Motor neuron (in vitro differentiated cells): Measurements from ENCODE around the gene RAD51B. TPM values are rescaled to one million over a fixed set of nuclear protein-coding genes. Genes with fewer than 3 reads are reported as not detected.
"Not testable (repeated sequence)": the region's sequence is repeated elsewhere in the genome, so short reads cannot be mapped to it uniquely, and the experiment has no call there.

ENCODE experiments used
- ATAC-seq, 8 experiments: fragments of 200-7000 bp; cut with Tn5 transposase; replicated peaks in 6 of 8; 2 replicates each; pipeline ENCODE4 v1.8.0; 2021; ENCODE audit warnings: mild to moderate bottlenecking in 8 of 8, moderate library complexity in 8 of 8
- H3K27ac ChIP-seq, 2 donors: fragments of 250-450 bp; sonication (Bioruptor Pico); 2 replicates each; pipeline ENCODE4 v1.9.0; 2021; ENCODE audit warnings: antibody characterized with exemption in 2 of 2, mild to moderate bottlenecking in 2 of 2, moderate library complexity in 1 of 2
- H3K4me1 ChIP-seq, 2 donors: fragments of 250-450 bp; sonication (Bioruptor Pico); replicated peaks in 1 of 2; 2 replicates each; pipeline ENCODE4 v1.6.1; 2021; ENCODE audit warnings: antibody characterized with exemption in 2 of 2, mild to moderate bottlenecking in 2 of 2, moderate library complexity in 1 of 2
- H3K4me3 ChIP-seq, 5 donors: fragments of 250-450 bp; sonication (Bioruptor Pico); 2 replicates each; pipeline ENCODE4 v1.9.0; 2021; ENCODE audit warnings: antibody characterized with exemption in 5 of 5, mild to moderate bottlenecking in 5 of 5, moderate library complexity in 4 of 5
- WGBS, 10 experiments: fragments of 450-650 bp; shearing (Covaris generic); methylation state at CpG; one replicate each; pipeline ENCODE4 v1.0.0; 2022; 5-methylcytosine and 5-hydroxymethylcytosine counted together
- in situ Hi-C, 9 experiments: fragments of 400-800 bp; cut with MboI; loops; one replicate each; pipeline ENCODE4 v1.15.0; 2021; ENCODE audit warnings: low sequenced_read_pairs in 9 of 9, low pct_unique_long_range_greater_than_20kb in 2 of 9; ENCODE audit not compliant: unreplicated experiment in 9 of 9
- total RNA-seq, 8 experiments: library from RNA; unstranded; fragments of 300-600 nt; gene quantifications; 2 replicates each; pipeline versions ENCODE4 v1.2.3 to v1.2.4, GENCODE V29; 2022

Gene RAD51B
- total RNA-seq, 8 experiments from 2014 or later, result 5.4 to 37.7 (median 11.0) TPM

GRCh38 chr14:68759937-68760336, 940.4 kb downstream of the RAD51B start:
- no peak for ATAC-seq
- 45 to 100% (median 83%) methylated on average over 2 to 4 of the region's 5 CpGs; no CpG with 5 or more reads in 5 of the 10 experiments for WGBS, 10 experiments
- Histone ChIP-seq H3K4me1 (peaks cover 50 to 52% of the 10 kb centered on the region in 2 donors), H3K27ac (no peak overlapping the region), H3K4me3 (no peak overlapping the region)
- in situ Hi-C loops, result no loop called here

- no peak overlapping the region for H3K27ac ChIP-seq
- WGBS, 10 experiments, result 68 to 100% (median 93%) methylated on average over 1 to 2 of the region's 2 CpGs; no CpG with 5 or more reads in 3 of the 10 experiments
- in situ Hi-C loops, result no loop called here
- H3K4me1 ChIP-seq, result peaks cover 44 to 45% of the 10 kb centered on the region in 2 donors
- no peak overlapping the region for H3K4me3 ChIP-seq
- no peak for ATAC-seq
Observed at GRCh38 chr14:68760761-68761160, 941.2 kb downstream of the RAD51B start.

DNA sequence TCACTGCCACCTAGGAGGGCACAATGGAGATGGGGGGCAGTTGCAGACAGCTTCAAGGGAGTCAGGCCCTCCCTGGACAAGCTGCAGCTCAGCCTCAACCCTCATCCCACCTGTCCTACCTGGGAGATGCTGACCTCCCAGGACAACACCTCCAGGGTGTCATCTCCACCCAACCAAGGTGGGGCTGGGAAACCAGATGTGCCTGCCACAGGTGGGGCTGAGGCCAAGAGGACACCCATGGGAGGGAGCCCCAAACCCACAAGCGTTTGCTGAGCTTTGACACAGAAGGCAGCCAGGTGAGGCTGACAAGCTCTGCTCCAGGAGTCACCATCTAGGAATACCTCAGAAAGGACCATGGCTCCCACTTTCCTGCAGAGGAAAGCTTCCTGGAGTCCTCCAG, 941.8 kb downstream of the RAD51B start:
- H3K4me1 ChIP-seq, result peaks cover 37 to 38% of the 10 kb centered on the region in 2 donors
- in situ Hi-C loops, result no loop called here
- no peak overlapping the region for H3K27ac ChIP-seq
- no peak overlapping the region for H3K4me3 ChIP-seq
- ATAC-seq, result no peak
- WGBS, 10 experiments, result 100% methylated on average over 1 of the region's 1 CpG; no CpG with 5 or more reads in 9 of the 10 experiments

DNA sequence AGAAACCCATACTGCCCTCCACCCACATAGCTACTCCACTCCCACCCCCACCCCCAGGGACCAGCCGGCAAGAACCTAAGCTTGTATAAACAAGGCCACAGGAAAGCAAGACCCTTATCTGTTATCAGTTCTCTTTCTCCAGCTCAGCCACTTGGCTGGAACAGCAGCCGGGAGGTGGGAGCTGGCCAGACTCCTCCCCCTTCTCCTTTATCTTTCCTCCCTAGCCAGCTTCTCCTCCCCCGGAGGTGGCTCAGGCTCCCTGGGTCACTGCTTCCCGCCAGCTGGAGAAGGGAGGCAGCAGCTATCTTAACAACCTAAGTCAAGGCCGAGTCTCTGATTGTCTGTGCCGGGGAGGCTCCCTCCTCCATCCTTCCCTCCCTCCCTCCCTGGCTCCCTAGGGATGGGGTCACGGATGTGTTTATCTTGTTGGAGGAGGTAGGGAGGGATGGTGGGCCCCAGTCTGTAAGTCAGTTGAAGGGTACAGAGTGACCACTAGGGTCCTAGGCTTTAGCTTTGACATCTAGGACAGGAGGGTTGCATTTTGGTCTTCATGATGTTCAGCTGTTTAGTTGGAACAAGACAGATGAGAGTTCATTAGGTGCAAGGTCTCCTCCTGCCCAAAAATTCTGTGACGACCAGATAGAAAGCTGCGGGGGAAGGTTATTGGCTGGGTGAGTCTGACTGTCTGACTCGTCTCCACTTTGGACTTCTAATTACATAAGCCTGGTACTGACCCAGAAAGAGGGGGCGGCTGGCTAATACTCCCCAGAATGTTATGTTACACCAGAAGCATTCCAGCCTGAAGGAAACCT, 943.6 kb downstream of the RAD51B start:
- in situ Hi-C loops, result no loop called here
- 20 to 94% (median 65%) methylated on average over 1 to 5 of the region's 11 CpGs; no CpG with 5 or more reads in 5 of the 10 experiments for whole genome bisulfite sequencing, 10 experiments
- H3K27ac ChIP-seq, result peak overlapping the region; percentile 76 to 80
- peak in 6 of 8 experiments; percentile 25 to 96 (median 94) for ATAC-seq
- no peak overlapping the region for H3K4me3 ChIP-seq
- H3K4me1 ChIP-seq, result peaks cover 21 to 25% of the 10 kb centered on the region in 2 donors

DNA sequence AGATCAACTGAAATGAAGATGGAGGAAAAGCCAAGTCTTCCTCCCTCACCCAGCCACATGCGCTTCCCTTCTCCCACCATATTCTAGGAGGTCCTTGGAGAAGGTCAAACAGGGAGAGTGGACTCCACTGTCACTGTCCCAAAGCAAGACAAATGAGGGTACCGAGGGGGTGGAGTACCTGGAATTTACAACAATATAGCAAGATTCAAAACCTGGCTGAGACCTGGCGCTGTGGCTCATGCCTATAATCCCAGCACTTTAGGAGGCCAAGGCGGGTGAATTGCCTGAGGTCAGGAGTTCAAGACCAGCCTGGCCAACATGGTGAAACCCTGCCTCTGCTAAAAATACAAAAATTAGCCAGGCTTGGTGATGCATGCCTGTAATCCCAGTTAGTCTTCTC, 944.3 kb downstream of the RAD51B start:
- in situ Hi-C loops, H3K27ac ChIP-seq, ATAC-seq, H3K4me3 ChIP-seq: not testable (repeated sequence)
- peaks cover 21 to 23% of the 10 kb centered on the region in 2 donors for H3K4me1 ChIP-seq
- WGBS, 10 experiments, result 33 to 100% (median 93%) methylated on average over 1 to 4 of the region's 4 CpGs; no CpG with 5 or more reads in 2 of the 10 experiments

GRCh38 chr14:68766299-68767247, 947.0 kb downstream of the RAD51B start:
- WGBS, 10 experiments, result 34 to 80% (median 57%) methylated on average over 1 to 5 of the region's 7 CpGs; no CpG with 5 or more reads in 3 of the 10 experiments

DNA sequence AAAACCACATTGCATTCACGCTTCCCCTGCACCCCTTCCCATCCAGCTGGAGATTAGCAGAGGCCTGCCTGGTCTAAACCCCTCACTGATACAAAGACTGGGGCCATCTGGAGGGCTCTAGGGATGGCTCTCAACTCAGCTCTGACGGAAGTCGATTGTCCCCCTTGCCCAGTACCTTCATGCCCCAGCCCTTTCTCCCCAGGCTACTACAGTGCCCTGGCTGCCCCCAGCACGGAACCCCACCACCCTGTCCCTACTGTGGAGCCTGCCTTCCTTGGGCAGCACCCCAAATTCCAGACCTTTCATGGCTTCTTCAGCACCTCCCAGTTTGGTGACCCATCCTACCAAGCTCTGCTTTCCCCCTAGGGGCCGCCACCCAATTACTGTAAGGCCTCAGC, 947.7 kb downstream of the RAD51B start:
- H3K27ac ChIP-seq, result no peak overlapping the region
- H3K4me1 ChIP-seq, result peaks cover 14 to 15% of the 10 kb centered on the region in 2 donors
- ATAC-seq, result no peak
- in situ Hi-C loops, result no loop called here
- H3K4me3 ChIP-seq, result no peak overlapping the region
- 90 to 100% methylated on average over 2 of the region's 5 CpGs; no CpG with 5 or more reads in 8 of the 10 experiments for WGBS, 10 experiments

More at GRCh38 chr14:68766299-68767247, 947.0 kb downstream of the RAD51B start:
- ATAC-seq, result no peak
- in situ Hi-C loops, result no loop called here
- Histone ChIP-seq H3K4me3 (no peak overlapping the region), H3K27ac (no peak overlapping the region), H3K4me1 (peaks cover 16 to 18% of the 10 kb centered on the region in 2 donors)

DNA sequence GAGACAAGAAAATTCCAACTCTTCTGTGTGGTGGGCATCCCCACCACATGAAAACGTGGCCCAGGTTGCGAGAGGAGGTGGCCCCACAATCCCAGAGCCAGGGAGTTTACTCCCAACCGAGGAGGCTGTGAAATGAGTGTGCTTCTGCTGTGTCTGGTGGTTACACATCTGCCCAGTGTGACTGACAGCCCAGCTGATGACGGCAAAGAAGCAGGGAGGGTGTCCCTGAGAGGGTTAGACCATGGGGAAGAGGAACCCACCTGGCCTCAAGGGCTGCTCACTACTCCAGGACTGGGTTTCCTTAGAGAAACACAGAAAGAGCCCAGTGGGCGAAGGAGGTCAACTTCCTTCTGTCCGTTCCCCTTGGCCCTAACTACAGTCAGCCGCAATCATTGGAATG, 948.7 kb downstream of the RAD51B start:
- in situ Hi-C loops, result no loop called here
- Histone ChIP-seq H3K4me1 (peaks cover 3 to 4% of the 10 kb centered on the region in 2 donors), H3K27ac (no peak overlapping the region), H3K4me3 (no peak overlapping the region)
- ATAC-seq, result no peak
- WGBS, 10 experiments, result 86 to 95% (median 90%) methylated on average over 2 to 4 of the region's 7 CpGs; no CpG with 5 or more reads in 7 of the 10 experiments

DNA sequence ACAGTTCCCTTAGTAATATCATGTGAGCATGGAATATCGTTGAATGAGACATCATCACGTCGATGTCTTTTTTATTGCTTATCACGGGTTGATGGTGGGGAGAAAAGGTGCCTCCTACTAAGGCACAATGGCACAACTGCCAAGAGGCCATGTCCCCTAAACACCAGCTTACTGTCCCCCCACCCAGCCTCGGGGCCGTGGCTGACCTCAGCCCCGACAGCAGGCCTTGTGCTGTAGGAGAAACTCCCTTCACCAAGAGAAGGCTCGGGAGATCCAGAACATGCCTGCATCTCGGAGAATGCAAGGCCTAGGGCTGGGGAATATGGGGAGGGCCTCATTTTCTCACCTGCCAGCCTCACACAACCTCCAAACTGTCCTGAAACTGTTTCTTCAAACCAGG, 950.5 kb downstream of the RAD51B start:
- H3K4me1 ChIP-seq, result no peaks in the 10 kb centered on the region
- no peak for ATAC-seq
- WGBS, 10 experiments, result 70 to 81% methylated on average over 2 to 4 of the region's 9 CpGs; no CpG with 5 or more reads in 8 of the 10 experiments
- no peak overlapping the region for H3K27ac ChIP-seq
- in situ Hi-C loops, result no loop called here
- H3K4me3 ChIP-seq, result no peak overlapping the region

- Histone ChIP-seq H3K4me1 (no peaks in the 10 kb centered on the region), H3K27ac (no peak overlapping the region), H3K4me3 (no peak overlapping the region)
- 57 to 100% (median 88%) methylated on average over 1 to 8 of the region's 11 CpGs; no CpG with 5 or more reads in 1 of the 10 experiments for WGBS, 10 experiments
- ATAC-seq, result no peak
- in situ Hi-C loops, result no loop called here
Observed at GRCh38 chr14:68770553-68771286, 951.1 kb downstream of the RAD51B start.

DNA sequence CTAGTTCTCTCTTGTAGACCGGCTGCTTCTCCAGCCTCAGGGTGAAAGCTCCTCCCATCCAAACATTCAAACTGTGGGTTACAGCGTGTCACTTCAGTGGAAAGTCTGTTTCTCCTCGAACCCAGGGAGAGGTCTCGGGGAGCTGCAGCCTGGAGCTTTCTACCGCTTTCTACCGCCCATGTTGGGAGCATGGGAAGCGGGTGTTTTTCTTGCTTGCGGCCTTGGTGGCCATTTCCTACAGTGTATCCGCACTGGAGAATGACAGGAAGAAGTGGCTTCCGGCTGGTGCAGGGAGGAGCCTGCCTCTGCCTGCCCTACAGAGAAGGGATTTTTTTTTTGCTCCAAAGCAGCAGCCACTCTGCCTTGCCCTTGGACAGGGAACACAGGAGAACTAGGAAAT, 952.1 kb downstream of the RAD51B start:
- ATAC-seq, result peak in 5 of 8 experiments; percentile 25 to 58 (median 44)
- no peak overlapping the region for H3K27ac ChIP-seq

GRCh38 chr14:68772761-68773381, 953.3 kb downstream of the RAD51B start:
- WGBS, 10 experiments, result 58 to 100% (median 95%) methylated on average over 2 to 5 of the region's 6 CpGs; no CpG with 5 or more reads in 2 of the 10 experiments
- in situ Hi-C loops, result no loop called here
- no peak for ATAC-seq
- Histone ChIP-seq H3K4me1 (no peaks in the 10 kb centered on the region), H3K4me3 (no peak overlapping the region), H3K27ac (no peak overlapping the region)

More for the DNA sequence above, 952.1 kb downstream of the RAD51B start:
- WGBS, 10 experiments, result 81 to 100% (median 87%) methylated on average over 2 to 9 of the region's 10 CpGs; no CpG with 5 or more reads in 3 of the 10 experiments
- in situ Hi-C loops, result no loop called here
- H3K4me3 ChIP-seq, result no peak overlapping the region
- H3K4me1 ChIP-seq, result no peaks in the 10 kb centered on the region
